ENCODE results near the gene BCAP29. TPM values are rescaled to one million over a fixed set of nuclear protein-coding genes. Genes with fewer than 3 reads are reported as not detected.
"Not testable (repeated sequence)": the region's sequence is repeated elsewhere in the genome, so short reads cannot be mapped to it uniquely, and the experiment has no call there.

Gene BCAP29
- total and polyA plus RNA-seq, 8 donors, result 42.8 to 80.3 (median 54.4) TPM

- Histone ChIP-seq H3K4me1 (no peaks in the 10 kb centered on the region), H3K27me3 (no peaks in the 10 kb centered on the region), H3K9me3 (no peaks in the 10 kb centered on the region), H3K36me3 (peaks cover 0 to 14% of the 10 kb centered on the region in 2 donors), H3K27ac (no peak overlapping the region), H3K4me3 (no peak overlapping the region)
- no peak for TF ChIP-seq CTCF (IDR thresholded peaks at IDR 0.05)
- ATAC-seq (no peak), DNase-seq (no peak)
- intact Hi-C loops (cut with DNase I), result no loop called here
These were observed 50.3 kb downstream of the BCAP29 start for GRCh38 chr7:107630342-107630741.

GRCh38 chr7:107631588-107632491, 51.8 kb downstream of the BCAP29 start:
- Histone ChIP-seq H3K4me1 (no peaks in the 10 kb centered on the region), H3K36me3 (peaks cover 0 to 14% of the 10 kb centered on the region in 2 donors), H3K27ac (no peak overlapping the region), H3K27me3 (no peaks in the 10 kb centered on the region), H3K9me3 (no peaks in the 10 kb centered on the region), H3K4me3 (no peak overlapping the region)
- TF ChIP-seq CTCF (IDR thresholded peaks at IDR 0.05), result no peak
- intact Hi-C loops (cut with DNase I), result no loop called here
- no peak for DNase-seq
- no peak for ATAC-seq

DNA sequence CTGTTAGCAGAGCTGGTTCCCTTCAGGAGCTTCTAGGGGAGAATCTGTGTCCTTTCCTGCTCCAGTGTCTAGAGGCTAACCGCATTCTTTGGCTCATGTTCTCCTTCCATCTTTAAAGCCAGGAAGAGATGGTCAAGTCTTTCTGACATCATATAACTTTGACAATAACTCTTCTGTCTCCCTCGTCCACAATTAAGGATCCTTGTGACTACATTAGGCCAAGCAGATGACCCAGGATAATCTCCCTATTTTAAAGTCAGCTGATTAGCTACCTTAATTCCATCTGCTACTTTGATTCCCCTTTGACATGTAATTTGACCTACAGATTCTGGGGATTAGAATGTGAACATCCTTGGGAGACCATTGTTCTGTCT, 52.4 kb downstream of the BCAP29 start:
- no peak for ATAC-seq
- intact Hi-C loops (cut with DNase I), result no loop called here
- no peak for TF ChIP-seq CTCF (IDR thresholded peaks at IDR 0.05)

GRCh38 chr7:107638594-107638993, 58.5 kb downstream of the BCAP29 start:
- H3K9me3 ChIP-seq, result no peaks in the 10 kb centered on the region
- intact Hi-C loops (cut with DNase I), result no loop called here
- H3K27me3 ChIP-seq, result no peaks in the 10 kb centered on the region
- DNase-seq, result no peak
- no peak overlapping the region for H3K4me3 ChIP-seq
- H3K36me3 ChIP-seq, result no peaks in the 10 kb centered on the region
- no peak for TF ChIP-seq CTCF (IDR thresholded peaks at IDR 0.05)
- peaks cover 0 to 3% of the 10 kb centered on the region in 2 donors for H3K4me1 ChIP-seq
- H3K27ac ChIP-seq, result no peak overlapping the region
- no peak for ATAC-seq

More for the DNA sequence above, 52.4 kb downstream of the BCAP29 start:
- H3K4me1 ChIP-seq, result no peaks in the 10 kb centered on the region
- H3K27me3 ChIP-seq, result no peaks in the 10 kb centered on the region
- no peak for DNase-seq
- no peaks in the 10 kb centered on the region for H3K9me3 ChIP-seq
- H3K4me3 ChIP-seq, result no peak overlapping the region
- peaks cover 0 to 14% of the 10 kb centered on the region in 2 donors for H3K36me3 ChIP-seq
- H3K27ac ChIP-seq, result no peak overlapping the region

DNA sequence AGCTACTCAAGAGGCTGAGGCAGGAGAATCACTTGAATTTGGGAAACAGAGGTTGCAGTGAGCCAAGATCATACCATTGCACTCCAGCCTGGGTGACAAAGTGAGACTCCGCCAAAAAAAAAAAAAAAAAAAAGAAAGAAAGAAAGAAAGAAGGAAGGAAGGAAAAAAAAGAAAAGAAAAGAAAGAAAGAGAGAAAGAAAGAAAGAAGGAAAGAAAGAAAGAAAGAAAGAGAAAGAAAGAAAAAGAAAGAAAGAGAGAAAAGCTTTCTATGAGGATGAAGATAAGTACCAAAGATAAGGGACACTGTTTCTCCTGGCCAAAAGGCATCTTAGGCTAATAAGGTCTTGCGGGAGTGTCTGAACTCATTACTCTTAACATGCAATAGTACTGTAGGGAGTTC, 59.0 kb downstream of the BCAP29 start:
- H3K27ac ChIP-seq; H3K9me3 ChIP-seq; H3K27me3 ChIP-seq; intact Hi-C loops (cut with DNase I); ATAC-seq; H3K4me1 ChIP-seq; DNase-seq; H3K4me3 ChIP-seq; H3K36me3 ChIP-seq: not testable (repeated sequence)

All from left lung (tissue), 10 donors.